ENCODE measurements around the gene NPR3. TPM values are rescaled to one million over a fixed set of nuclear protein-coding genes. Genes with fewer than 3 reads are reported as not detected.
"Not testable (repeated sequence)": the region's sequence is repeated elsewhere in the genome, so short reads cannot be mapped to it uniquely, and the experiment has no call there.

Gene NPR3
- total RNA-seq, 1 donor from 2014 or later: 87.2 TPM

DNA sequence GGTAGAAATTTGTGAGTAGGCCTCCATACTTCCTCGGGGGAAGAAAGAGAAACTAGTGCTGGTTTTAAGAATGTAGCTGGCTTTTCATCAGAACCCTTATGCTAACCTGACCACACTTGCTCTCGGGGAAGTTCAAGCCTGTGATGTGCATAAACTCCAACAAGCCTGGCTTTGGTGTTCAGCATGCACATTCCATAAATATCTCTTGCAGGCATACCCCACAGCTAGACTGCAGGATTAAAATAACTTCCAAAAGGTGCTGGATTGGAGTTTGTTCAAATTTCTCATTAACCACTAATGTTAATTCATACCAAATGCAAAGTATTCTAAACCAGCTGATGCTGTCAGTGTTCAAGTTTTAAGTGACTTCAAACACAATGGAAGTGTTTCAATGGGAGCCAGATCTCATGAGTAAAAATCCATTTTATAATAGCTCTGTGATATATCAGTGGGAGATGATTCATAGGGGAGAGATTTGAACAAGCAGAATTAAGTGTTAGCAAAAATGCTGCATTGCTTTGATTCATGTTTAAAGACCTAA is 79.4 kb downstream of the NPR3 start:
- H3K36me3 ChIP-seq: no peaks in the 10 kb centered on the region

DNA sequence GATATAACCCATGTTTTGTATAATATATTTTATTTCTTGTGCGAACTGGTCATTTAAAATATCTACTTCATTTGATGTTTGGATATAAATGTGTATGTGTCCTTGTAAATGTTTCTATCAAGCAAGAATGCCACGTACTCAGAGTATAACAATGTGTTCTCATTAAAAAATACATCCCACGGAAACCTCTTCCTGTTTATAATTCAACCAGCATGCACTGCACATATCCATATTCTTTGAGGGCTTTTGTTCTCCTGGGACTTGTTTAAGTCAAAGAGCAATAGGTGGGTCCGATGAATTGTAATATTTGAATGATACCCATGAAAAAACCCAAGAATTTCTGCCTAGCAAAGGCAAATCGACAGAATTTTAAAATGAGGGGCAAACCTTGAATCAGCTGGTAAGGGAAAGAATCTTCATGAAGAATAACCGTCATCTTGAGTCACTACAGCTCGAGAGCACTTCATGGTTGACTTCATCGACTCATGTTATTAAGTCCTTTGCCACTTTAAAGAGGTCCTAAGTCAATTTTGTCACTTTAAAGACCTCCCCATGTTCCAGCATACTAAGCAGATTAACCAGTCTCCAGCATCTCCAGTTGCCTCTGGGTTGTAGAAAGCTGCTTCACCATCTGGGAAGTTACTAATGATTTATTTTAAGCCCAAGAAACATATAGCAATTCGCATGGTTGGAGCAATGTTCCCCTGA is 80.6 kb downstream of the NPR3 start:
- H3K4me1 ChIP-seq: no peaks in the 10 kb centered on the region
- no peak overlapping the region for H3K4me3 ChIP-seq
- ATAC-seq (no peak), DNase-seq (no peak)
- TF ChIP-seq, protein P1, sequence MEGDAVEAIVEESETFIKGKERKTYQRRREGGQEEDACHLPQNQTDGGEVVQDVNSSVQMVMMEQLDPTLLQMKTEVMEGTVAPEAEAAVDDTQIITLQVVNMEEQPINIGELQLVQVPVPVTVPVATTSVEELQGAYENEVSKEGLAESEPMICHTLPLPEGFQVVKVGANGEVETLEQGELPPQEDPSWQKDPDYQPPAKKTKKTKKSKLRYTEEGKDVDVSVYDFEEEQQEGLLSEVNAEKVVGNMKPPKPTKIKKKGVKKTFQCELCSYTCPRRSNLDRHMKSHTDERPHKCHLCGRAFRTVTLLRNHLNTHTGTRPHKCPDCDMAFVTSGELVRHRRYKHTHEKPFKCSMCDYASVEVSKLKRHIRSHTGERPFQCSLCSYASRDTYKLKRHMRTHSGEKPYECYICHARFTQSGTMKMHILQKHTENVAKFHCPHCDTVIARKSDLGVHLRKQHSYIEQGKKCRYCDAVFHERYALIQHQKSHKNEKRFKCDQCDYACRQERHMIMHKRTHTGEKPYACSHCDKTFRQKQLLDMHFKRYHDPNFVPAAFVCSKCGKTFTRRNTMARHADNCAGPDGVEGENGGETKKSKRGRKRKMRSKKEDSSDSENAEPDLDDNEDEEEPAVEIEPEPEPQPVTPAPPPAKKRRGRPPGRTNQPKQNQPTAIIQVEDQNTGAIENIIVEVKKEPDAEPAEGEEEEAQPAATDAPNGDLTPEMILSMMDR (IDR thresholded peaks at IDR 0.05): no peak
- no peaks in the 10 kb centered on the region for H3K27me3 ChIP-seq
- no peaks in the 10 kb centered on the region for H3K36me3 ChIP-seq
- intact Hi-C loops (cut with DNase I): no loop called here
- H3K9me3 ChIP-seq: peaks cover 4% of the 10 kb centered on the region
- H3K27ac ChIP-seq: no peak overlapping the region

More for the DNA sequence above, 79.4 kb downstream of the NPR3 start:
- Histone ChIP-seq H3K4me3 (no peak overlapping the region), H3K27ac (no peak overlapping the region), H3K4me1 (no peaks in the 10 kb centered on the region), H3K27me3 (no peaks in the 10 kb centered on the region), H3K9me3 (no peaks in the 10 kb centered on the region)
- intact Hi-C loops (cut with DNase I): no loop called here
- no peak for DNase-seq
- TF ChIP-seq, protein P1 (IDR thresholded peaks at IDR 0.05): no peak
- no peak for ATAC-seq

DNA sequence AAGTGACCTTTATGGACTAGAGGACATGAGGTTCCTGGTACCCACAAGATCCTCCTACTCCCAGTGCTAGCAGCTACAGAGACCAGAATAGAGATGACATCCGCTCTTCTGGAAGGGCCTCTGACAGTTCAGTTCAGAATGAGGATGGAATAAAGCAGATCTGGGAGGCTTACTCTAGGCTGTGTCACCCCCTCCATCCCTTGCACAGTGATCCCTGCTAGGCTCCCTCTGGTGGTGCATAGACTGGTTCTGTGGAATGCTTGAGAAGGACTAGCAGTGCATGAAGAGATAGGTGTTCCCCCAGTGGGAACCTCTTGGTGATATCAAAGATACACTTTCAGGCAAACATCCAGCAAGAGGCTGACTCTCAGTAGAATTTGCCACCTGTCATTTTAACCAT is 83.0 kb downstream of the NPR3 start:
- Histone ChIP-seq H3K36me3 (no peaks in the 10 kb centered on the region), H3K27ac (no peak overlapping the region), H3K27me3 (no peaks in the 10 kb centered on the region), H3K9me3 (peaks cover 4% of the 10 kb centered on the region), H3K4me1 (no peaks in the 10 kb centered on the region), H3K4me3 (no peak overlapping the region)
- DNase-seq (no peak), ATAC-seq (peak; percentile 35)
- intact Hi-C loops (cut with DNase I): no loop called here
- TF ChIP-seq, protein P1 (IDR thresholded peaks at IDR 0.05): no peak

DNA sequence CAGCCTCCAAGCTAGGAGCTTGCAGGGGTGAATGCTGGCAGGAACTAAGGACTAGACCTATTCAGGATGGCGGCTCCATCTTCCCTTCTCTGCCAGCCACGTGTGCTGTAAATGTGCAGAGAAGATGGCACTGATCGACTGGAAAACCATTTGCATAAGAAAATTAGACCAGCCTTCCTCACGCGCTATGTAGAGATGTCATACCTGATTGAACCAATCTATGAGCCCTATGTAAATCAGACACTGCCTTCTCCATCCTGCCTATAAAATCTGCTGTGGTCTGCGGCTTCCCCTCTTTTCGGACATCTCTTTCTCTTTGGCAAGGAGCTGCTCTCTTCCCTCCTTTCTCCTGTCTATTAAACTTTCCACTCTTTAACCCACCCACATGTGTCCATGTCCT is 91.6 kb downstream of the NPR3 start:
- DNase-seq (no peak), ATAC-seq (no peak)
- H3K9me3 ChIP-seq: no peaks in the 10 kb centered on the region
- intact Hi-C loops (cut with DNase I): no loop called here
- no peaks in the 10 kb centered on the region for H3K36me3 ChIP-seq
- no peak overlapping the region for H3K27ac ChIP-seq
- TF ChIP-seq, protein P1 (IDR thresholded peaks at IDR 0.05): no peak
- H3K4me1 ChIP-seq: no peaks in the 10 kb centered on the region
- H3K27me3 ChIP-seq: no peaks in the 10 kb centered on the region
- no peak overlapping the region for H3K4me3 ChIP-seq

DNA sequence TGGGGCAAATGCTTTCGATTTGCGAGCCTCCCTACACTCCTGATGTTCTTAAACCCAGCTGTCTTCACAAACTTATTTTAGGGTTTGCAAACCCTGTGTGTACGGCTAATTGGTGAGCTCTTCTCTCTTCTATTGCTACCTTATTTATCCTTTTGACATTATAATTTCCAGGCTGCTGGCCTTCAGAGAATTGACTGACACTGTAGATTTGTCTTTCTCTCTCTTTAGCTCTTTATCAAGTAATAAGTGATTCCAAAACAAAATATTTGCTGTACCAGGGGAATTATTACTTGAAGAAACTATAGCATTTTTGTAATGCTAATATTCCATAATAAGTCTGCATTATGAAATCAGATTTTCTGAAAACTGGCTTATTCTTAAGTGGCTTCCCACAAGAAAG is 92.5 kb downstream of the NPR3 start:
- ATAC-seq (no peak), DNase-seq (no peak)
- Histone ChIP-seq H3K27ac (no peak overlapping the region), H3K9me3 (no peaks in the 10 kb centered on the region), H3K36me3 (no peaks in the 10 kb centered on the region), H3K27me3 (no peaks in the 10 kb centered on the region), H3K4me3 (no peak overlapping the region), H3K4me1 (no peaks in the 10 kb centered on the region)
- intact Hi-C loops (cut with DNase I): no loop called here
- TF ChIP-seq, protein P1 (IDR thresholded peaks at IDR 0.05): no peak

DNA sequence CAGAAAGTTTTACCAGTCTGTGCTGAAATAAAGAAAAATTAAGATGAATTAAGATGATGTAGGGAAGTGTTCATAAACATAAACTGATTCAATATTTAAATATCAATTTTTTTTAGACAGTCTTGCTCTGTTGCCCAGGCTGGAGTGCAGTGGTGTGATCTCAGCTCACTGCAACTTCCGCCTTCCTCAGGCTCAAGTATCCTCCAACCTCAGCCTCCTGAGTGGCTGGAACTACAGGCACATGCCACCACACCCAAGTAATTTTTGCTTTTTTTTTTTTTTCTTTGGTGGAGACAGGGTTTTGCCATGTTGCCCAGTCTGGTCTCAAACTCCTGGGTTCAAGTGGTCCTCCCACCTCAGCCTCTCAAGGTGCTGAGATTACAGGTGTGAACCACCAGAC is 94.3 kb downstream of the NPR3 start:
- H3K27ac ChIP-seq; DNase-seq; ATAC-seq; H3K36me3 ChIP-seq; H3K9me3 ChIP-seq; H3K4me1 ChIP-seq; intact Hi-C loops (cut with DNase I); H3K27me3 ChIP-seq; H3K4me3 ChIP-seq: not testable (repeated sequence)

Measured in upper lobe of right lung (tissue), 1 donor.